K562 (cell line): ENCODE results near the gene CNOT1. TPM values are rescaled to one million over a fixed set of nuclear protein-coding genes. Genes with fewer than 3 reads are reported as not detected.
A peak's percentile ranks its signal among the peaks of the same experiment; 100 is the strongest.

ENCODE experiments used
- DMBX1 ChIP-seq: fragments of 250-450 bp; sonication (Bioruptor Pico); IDR thresholded peaks from 2 replicates; pipeline ENCODE4 v1.8.0; 2022; ENCODE audit warnings: inconsistent platforms, mild to moderate bottlenecking, moderate library complexity, borderline replicate concordance
- NELFE ChIP-seq: IDR thresholded peaks from 2 replicates; pipeline ENCODE4 v1.6.1; 2011; ENCODE audit warnings: mild to moderate bottlenecking; ENCODE audit not compliant: insufficient read depth, insufficient read length
- RBFOX2 ChIP-seq: fragments of 200-400 bp; formaldehyde crosslinking; IDR thresholded peaks from 2 replicates; pipeline ENCODE4 v1.6.1; 2017; ENCODE audit warnings: low read depth, mild to moderate bottlenecking, low read length, moderate library complexity
- RBM34 ChIP-seq: fragments of 200-400 bp; formaldehyde crosslinking; IDR thresholded peaks from 2 replicates; pipeline ENCODE4 v1.6.1; 2018; ENCODE audit warnings: low read length, borderline replicate concordance; ENCODE audit not compliant: insufficient read depth
- TARDBP ChIP-seq: fragments of 450-650 bp; IDR thresholded peaks from 2 replicates; pipeline ENCODE4 v1.6.1; 2016
- ZNF133 ChIP-seq: fragments of 250-450 bp; sonication (Bioruptor Pico); IDR thresholded peaks from 2 replicates; pipeline ENCODE4 v1.4.0; 2020; ENCODE audit warnings: mild to moderate bottlenecking
- polyA plus RNA-seq, 8 experiments: library from polyadenylated mRNA; depleted of rRNA in 4 of 8; stranded (reverse) in 5 of 8; unstranded in 3 of 8; fragments of >200 nt; fragmentation: Nextera tagmentation in 2 of 8; fragmentation: Illumina TruSeq in 1 of 8; extraction: Ambion mirVana in 2 of 8; extraction: Trizol in 1 of 8; gene quantifications; 2 replicates each; pipeline versions ENCODE4 v1.2.1 to v1.2.3, GENCODE V29; 2011 to 2014; ENCODE audit warnings: inconsistent platforms in 1 of 8, missing spikeins in 1 of 8
- total RNA-seq, 7 experiments: library from RNA; depleted of rRNA in 6 of 7; stranded (reverse); fragments of >200 nt in 6 of 7; fragmentation: Illumina TruSeq in 2 of 7; extraction: Trizol in 2 of 7; gene quantifications; 2 replicates each; pipeline versions ENCODE4 v1.2.1 to v1.2.3, GENCODE V29; 2011 to 2021; ENCODE audit warnings: low replicate concordance in 1 of 7
- TF ChIP-seq, protein P1 (sequence below): fragments of 450-650 bp; IDR thresholded peaks from 2 replicates; pipeline ENCODE4 v1.6.1; 2016; ENCODE audit warnings: mild to moderate bottlenecking, moderate library complexity
- TF ChIP-seq, protein P2 (sequence below): fragments of 250-450 bp; sonication (Bioruptor Pico); IDR thresholded peaks from 2 replicates; pipeline ENCODE4 v1.5.0; 2022; ENCODE audit warnings: mild to moderate bottlenecking

Gene CNOT1
- total and polyA plus RNA-seq, 9 of the 15 experiments (the other 6 are each of a cell fraction or from before 2014, with no cell fraction given): 110 to 270 (median 220) TPM

DNA sequence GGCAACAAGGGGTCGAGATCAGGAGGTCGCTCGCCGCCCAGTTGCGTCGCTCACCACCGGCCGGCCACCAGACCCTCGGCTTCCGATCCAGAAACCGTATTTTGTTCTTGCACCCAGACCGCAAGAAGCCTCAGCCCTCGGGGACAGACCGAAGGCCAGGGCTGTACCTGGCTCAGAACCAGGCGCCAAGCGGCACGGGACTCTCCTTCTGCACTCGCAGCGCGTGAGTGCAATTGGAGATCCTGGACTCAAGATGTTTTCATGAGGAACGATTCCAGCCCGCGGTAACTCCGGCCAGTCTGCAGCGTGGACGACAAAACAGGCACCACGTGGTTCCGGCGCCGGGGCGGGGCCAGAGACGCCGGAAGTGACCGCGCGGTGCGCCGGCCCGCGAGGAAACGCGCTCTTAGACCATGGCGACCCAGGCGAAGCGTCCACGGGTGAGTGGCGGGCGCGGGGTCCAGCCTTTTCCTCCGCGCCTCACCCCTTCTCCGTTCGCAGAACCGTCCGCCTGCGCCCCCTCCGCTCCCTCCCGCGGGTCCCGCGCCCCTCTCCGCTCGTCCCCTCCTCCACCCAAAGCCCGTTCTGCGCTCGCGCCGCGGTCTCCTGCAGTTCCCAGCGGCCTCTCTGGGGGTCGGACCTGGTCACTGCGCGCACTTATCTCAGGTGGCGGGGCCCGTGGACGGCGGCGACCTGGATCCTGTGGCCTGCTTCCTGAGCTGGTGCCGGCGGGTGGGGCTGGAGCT lies 114.3 kb downstream of the CNOT1 start, which contains the start of gene SETD6 (continued):
- TF ChIP-seq, protein P1, sequence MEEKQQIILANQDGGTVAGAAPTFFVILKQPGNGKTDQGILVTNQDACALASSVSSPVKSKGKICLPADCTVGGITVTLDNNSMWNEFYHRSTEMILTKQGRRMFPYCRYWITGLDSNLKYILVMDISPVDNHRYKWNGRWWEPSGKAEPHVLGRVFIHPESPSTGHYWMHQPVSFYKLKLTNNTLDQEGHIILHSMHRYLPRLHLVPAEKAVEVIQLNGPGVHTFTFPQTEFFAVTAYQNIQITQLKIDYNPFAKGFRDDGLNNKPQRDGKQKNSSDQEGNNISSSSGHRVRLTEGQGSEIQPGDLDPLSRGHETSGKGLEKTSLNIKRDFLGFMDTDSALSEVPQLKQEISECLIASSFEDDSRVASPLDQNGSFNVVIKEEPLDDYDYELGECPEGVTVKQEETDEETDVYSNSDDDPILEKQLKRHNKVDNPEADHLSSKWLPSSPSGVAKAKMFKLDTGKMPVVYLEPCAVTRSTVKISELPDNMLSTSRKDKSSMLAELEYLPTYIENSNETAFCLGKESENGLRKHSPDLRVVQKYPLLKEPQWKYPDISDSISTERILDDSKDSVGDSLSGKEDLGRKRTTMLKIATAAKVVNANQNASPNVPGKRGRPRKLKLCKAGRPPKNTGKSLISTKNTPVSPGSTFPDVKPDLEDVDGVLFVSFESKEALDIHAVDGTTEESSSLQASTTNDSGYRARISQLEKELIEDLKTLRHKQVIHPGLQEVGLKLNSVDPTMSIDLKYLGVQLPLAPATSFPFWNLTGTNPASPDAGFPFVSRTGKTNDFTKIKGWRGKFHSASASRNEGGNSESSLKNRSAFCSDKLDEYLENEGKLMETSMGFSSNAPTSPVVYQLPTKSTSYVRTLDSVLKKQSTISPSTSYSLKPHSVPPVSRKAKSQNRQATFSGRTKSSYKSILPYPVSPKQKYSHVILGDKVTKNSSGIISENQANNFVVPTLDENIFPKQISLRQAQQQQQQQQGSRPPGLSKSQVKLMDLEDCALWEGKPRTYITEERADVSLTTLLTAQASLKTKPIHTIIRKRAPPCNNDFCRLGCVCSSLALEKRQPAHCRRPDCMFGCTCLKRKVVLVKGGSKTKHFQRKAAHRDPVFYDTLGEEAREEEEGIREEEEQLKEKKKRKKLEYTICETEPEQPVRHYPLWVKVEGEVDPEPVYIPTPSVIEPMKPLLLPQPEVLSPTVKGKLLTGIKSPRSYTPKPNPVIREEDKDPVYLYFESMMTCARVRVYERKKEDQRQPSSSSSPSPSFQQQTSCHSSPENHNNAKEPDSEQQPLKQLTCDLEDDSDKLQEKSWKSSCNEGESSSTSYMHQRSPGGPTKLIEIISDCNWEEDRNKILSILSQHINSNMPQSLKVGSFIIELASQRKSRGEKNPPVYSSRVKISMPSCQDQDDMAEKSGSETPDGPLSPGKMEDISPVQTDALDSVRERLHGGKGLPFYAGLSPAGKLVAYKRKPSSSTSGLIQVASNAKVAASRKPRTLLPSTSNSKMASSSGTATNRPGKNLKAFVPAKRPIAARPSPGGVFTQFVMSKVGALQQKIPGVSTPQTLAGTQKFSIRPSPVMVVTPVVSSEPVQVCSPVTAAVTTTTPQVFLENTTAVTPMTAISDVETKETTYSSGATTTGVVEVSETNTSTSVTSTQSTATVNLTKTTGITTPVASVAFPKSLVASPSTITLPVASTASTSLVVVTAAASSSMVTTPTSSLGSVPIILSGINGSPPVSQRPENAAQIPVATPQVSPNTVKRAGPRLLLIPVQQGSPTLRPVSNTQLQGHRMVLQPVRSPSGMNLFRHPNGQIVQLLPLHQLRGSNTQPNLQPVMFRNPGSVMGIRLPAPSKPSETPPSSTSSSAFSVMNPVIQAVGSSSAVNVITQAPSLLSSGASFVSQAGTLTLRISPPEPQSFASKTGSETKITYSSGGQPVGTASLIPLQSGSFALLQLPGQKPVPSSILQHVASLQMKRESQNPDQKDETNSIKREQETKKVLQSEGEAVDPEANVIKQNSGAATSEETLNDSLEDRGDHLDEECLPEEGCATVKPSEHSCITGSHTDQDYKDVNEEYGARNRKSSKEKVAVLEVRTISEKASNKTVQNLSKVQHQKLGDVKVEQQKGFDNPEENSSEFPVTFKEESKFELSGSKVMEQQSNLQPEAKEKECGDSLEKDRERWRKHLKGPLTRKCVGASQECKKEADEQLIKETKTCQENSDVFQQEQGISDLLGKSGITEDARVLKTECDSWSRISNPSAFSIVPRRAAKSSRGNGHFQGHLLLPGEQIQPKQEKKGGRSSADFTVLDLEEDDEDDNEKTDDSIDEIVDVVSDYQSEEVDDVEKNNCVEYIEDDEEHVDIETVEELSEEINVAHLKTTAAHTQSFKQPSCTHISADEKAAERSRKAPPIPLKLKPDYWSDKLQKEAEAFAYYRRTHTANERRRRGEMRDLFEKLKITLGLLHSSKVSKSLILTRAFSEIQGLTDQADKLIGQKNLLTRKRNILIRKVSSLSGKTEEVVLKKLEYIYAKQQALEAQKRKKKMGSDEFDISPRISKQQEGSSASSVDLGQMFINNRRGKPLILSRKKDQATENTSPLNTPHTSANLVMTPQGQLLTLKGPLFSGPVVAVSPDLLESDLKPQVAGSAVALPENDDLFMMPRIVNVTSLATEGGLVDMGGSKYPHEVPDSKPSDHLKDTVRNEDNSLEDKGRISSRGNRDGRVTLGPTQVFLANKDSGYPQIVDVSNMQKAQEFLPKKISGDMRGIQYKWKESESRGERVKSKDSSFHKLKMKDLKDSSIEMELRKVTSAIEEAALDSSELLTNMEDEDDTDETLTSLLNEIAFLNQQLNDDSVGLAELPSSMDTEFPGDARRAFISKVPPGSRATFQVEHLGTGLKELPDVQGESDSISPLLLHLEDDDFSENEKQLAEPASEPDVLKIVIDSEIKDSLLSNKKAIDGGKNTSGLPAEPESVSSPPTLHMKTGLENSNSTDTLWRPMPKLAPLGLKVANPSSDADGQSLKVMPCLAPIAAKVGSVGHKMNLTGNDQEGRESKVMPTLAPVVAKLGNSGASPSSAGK: peak; percentile 90
- TF ChIP-seq, protein P2, sequence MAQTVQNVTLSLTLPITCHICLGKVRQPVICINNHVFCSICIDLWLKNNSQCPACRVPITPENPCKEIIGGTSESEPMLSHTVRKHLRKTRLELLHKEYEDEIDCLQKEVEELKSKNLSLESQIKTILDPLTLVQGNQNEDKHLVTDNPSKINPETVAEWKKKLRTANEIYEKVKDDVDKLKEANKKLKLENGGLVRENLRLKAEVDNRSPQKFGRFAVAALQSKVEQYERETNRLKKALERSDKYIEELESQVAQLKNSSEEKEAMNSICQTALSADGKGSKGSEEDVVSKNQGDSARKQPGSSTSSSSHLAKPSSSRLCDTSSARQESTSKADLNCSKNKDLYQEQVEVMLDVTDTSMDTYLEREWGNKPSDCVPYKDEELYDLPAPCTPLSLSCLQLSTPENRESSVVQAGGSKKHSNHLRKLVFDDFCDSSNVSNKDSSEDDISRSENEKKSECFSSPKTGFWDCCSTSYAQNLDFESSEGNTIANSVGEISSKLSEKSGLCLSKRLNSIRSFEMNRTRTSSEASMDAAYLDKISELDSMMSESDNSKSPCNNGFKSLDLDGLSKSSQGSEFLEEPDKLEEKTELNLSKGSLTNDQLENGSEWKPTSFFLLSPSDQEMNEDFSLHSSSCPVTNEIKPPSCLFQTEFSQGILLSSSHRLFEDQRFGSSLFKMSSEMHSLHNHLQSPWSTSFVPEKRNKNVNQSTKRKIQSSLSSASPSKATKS (CRISPR knock-in tag): no peak
- TF ChIP-seq TARDBP: no peak
- no peak for TF ChIP-seq NELFE
- no peak for TF ChIP-seq ZNF133
- peak; percentile 92 for TF ChIP-seq RBFOX2
- TF ChIP-seq RBM34: no peak
- no peak for TF ChIP-seq DMBX1 (CRISPR knock-in tag)
